HPDE6-E6E7 (cell line): Measurements from ENCODE around the gene B3GNT9.

Experiments
- DNase-seq: peaks from one replicate; pipeline ENCODE4 v3.0.0; 2011; ENCODE audit warnings: missing footprints; ENCODE audit errors: extremely low spot score

The B3GNT9 gene

DNA sequence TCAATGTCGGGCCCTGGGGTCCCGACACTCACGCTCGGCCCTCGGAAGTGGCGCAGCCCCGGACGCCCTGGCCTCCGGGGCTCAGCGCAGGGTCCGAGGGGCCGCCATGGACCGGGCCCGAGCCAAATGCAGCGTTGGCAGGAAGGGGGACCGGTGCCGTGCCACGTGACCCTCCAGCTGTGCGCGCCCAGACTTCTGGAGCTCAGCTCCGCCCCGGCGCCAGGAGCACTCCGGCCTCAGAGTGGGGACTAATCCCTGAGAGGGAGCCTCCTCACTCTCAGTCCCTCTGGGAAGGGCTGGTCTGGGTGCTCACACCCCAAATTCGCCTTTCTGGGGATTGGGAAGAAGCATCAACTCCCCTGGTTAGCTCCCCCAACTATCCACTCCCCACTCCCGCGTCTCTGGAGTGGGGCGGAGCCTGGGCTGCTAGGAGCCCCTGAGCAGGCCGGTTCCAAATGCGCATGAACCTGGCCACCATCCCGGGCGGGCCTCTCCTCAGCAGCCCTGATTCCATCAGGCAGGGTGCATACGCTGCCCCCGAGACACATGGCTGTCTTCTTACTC lies at the start of gene B3GNT9:
TSS of gene B3GNT9 (minus strand) at position 166 of the 564 bp plus-strand sequence. CDS start 513 bp downstream, outside the sequence.
- peak; percentile 73 for DNase-seq

GRCh38 chr16:67200491-67200890 lies 49.7 kb upstream of the B3GNT9 start:
- no peak for DNase-seq

- no peak for DNase-seq
Observed at GRCh38 chr16:67199808-67200198, 49.0 kb upstream of the B3GNT9 start.

- peak; percentile 92 for DNase-seq
Observed at GRCh38 chr16:67199011-67199807, 48.4 kb upstream of the B3GNT9 start, which contains the start of gene ELMO3. TSS of gene ELMO3 (plus strand) at chr16:67199131. CDS start at chr16:67199327, 196 bp downstream.

GRCh38 chr16:67198238-67198734 lies 47.5 kb upstream of the B3GNT9 start:
- DNase-seq, result peak; percentile 96

DNA sequence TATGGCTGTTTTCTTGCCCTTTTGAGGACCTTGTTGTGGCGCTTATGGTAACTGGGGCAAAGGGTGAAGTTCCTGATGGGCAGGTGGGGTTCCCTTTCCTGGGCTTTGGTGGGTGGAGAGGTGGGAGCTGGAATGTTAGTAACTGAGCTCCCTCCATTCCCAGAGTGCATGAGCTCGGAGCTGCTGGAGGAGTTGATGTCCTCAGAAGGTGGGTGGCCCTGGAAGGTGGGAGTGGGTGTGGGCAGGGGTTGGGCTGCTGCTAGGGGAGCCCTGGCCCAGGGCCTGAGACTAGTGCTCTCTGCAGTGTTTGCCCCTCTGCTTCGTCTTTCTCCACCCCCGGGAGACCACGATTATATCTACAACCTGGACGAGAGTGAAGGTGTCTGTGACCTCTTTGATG lies 46.9 kb upstream of the B3GNT9 start:
- no peak for DNase-seq

DNA sequence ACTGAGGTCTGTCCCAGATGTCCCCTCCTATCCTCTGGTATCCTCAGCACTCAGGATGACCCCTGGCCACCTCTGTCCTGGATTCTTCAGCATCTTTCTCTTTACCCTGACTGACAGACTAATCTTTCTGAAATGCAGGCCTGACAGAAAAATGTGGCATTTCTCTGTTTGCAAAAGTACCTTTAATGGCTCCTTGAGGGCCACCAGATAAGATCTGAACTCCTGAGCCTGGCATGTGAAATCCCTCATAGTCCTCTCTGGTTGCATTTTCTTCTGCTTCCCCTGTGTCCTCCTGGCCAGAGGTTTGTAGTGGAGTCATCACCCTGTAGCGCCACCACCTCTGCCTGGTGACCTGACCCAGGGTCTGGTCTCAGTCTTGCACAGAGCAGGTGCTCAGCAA lies 46.1 kb upstream of the B3GNT9 start:
- DNase-seq, result no peak

GRCh38 chr16:67195676-67196075 lies 44.9 kb upstream of the B3GNT9 start:
- no peak for DNase-seq

- no peak for DNase-seq
Observed at GRCh38 chr16:67194260-67194659, 43.5 kb upstream of the B3GNT9 start.

DNA sequence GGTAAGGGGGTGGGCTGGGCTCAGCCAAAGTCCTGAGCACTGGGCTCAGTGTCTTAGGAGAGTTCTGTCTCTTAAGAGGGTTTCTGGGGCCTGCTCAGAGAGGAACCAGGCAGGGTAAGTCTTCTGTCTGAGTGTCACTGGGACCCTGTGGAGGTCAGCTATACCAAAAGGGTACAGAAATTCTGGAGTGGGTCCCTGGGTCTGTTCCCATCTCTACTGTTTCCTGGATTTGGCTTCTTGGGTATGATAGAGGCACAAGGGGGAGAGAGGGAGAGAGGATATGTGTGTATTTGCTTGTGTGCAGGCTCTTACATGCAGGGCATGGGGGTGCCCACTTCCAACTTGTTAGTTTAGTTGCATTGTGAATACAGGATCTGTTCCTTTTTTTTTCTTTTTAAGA lies 42.7 kb upstream of the B3GNT9 start:
- no peak for DNase-seq

DNA sequence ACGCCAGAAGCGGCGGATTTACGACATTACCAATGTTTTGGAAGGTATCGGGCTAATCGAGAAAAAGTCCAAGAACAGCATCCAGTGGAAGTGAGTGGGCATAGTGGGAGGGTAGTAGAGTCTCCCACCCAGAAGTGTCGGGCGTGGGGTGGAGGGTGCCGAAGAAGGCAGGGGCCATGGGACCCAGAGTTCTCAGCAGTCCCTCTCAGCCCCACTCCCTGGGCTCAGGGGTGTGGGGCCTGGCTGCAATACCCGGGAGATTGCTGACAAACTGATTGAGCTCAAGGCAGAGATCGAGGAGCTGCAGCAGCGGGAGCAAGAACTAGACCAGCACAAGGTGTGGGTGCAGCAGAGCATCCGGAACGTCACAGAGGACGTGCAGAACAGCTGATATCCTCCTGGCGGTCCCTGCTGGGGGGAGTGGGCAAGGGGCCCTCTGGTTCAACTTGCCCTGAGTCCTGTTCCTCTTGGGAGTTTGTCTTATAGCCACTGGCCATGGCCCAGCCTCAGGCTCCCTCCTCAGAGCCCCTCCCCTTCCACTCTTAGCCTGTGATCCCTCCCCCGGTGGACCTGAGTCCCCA lies 42.1 kb upstream of the B3GNT9 start:
- no peak for DNase-seq

DNA sequence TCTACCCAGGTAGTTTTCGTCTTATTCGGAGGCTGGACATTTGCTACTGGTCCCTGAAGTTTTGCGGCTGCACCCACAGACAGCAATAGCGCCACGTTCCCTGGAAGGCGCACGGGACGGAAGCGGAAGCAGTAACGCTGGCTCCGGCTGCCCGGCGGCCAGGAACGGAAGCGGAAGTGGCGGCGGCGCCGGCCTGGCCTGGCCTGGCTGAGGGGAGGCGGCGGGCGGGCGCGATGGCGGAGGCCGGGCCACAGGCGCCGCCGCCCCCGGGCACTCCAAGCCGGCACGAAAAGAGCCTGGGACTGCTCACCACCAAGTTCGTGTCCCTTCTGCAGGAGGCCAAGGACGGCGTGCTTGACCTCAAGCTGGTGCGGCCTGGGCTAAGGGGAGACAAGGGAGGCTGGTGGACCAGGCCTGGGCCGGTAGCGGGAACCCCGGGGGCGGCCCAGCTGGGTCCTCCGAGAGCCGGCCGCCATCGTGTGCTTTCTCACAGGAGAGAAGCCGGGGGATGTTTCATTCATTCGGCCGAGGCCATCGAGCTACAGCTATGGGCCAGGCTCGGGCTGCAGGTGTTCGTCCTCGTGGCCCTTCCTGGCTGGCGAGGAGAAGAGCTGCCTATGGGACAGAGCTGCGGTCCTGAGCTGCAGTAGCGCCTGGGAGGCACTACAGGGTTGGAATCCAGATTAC lies 41.3 kb upstream of the B3GNT9 start, which contains the start of gene E2F4:
TSS of gene E2F4 (plus strand) at position 161 of the 687 bp plus-strand sequence. CDS start at position 234, 73 bp downstream.
- peak; percentile 88 for DNase-seq

- DNase-seq, result no peak
Observed at GRCh38 chr16:67191411-67191994, 40.7 kb upstream of the B3GNT9 start.

GRCh38 chr16:67190448-67191399 lies 39.9 kb upstream of the B3GNT9 start:
- no peak for DNase-seq

- no peak for DNase-seq
Observed at GRCh38 chr16:67190041-67190440, 39.2 kb upstream of the B3GNT9 start, which contains the start of gene EXOC3L1. TSS of gene EXOC3L1 (minus strand) at chr16:67190136. CDS start at chr16:67189676, 460 bp downstream.

DNA sequence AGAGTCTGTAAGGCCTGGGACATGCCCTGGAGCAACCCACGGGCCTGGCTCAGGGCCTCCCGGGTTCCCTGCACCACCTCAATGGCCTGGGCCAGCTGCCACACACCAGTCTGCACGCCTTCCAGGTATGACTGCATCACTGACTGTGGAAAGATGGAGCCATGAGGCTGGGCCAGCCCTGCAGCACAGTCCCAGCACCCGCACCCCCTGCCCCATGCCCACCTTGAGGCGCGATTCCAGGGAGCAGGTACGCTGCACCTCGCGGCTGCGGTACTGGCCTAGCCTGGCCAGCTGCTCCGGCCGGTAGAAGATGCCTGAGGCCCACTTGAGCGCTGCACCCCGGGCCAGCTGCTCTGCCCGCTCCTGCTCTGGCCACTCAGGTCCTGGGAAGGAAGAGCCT lies 38.0 kb upstream of the B3GNT9 start:
- no peak for DNase-seq

- no peak for DNase-seq
Observed at GRCh38 chr16:67188323-67188722, 37.5 kb upstream of the B3GNT9 start.

DNA sequence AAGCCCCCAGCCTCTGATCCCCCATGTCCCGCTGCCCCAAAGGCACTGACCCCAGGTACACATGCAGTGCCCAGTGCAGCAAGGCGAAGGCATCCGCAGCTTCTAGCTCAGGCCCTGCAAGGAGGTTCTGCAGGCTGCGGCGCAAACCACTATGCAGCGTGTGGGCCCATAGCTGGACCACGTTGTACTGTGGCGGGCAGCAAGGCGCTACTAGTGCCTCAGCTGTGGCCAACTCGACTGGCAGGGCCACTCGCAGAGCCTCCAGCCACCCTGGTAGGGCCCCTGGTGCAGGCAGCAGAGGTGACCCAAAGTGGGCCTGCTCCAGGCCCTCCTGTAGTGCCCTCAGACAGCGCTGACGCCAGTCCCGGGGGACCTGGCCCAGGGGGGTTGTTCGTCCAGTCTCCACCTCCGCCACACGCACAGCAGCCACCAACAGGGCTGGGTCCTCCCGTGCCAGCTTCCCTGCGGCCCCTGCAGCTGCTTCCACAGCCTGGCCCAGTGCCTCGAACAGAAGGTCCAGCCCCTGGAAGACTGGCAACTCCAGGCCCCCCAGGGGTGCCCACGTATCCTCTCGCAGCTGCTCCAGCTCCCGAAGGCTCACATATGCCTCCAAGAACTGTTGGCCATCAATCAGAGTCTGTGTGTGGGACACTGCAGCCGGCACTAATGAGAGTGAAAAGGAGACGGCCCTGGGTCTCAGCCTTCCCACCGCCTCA lies 36.5 kb upstream of the B3GNT9 start:
- DNase-seq, result no peak

DNA sequence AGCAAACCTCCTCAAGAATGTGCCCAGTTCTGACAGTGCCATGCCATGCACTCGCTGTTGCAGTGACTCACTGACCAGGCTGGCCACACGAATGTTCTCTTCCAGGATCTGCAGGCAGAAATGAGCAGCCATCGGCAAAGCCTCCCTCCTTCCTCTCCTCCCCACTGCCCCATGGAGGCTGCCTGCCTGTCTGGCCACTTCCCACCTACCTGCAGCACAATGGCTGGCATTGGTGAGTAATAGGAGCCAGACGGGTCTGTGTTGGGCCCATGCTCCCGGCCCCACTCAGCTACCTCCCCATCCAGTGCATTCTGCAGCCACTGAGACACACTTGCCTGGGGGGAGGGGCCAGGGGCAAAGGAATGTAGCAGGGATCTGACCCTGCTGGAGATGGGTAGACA lies 35.8 kb upstream of the B3GNT9 start:
- DNase-seq, result no peak

DNA sequence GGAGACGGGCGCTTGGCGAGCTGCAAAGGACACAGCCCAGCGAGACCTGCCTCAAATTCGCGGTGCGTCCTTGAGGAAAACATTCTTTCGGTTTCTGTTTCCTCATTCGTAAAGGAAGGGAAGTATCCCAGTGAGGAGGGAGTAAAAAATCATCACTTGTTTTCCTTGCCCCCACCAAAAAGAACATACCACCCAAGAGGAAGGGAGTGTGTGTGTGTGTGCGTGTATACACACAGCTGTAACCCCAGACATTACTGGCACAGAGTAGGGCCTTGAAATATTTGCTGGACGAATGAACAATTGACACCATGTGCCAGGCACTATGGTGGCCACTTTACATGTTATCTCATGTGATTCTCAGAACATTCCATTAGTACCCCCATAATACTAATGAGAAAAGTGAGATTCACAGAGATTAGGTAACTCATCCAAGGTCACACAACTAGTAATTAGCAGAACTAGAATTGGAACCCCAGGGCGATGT lies 34.9 kb upstream of the B3GNT9 start:
- DNase-seq, result no peak
